Naive thymus-derived CD8-positive, alpha-beta T cell (primary cell): ENCODE results near the gene KIRREL3. TPM values are rescaled to one million over a fixed set of nuclear protein-coding genes. Genes with fewer than 3 reads are reported as not detected.

Experiments
- ATAC-seq, 2 donors: fragments of 150-1000 bp; cut with Tn5 transposase in 1 of 2; sonication (Bioruptor Pico), chemical (Tn5 transposase) in 1 of 2; 1 replicate in 1 of 2; 2 replicates in 1 of 2; pipeline ENCODE4 v1.10.0; 2021; ENCODE audit warnings: mild to moderate bottlenecking in 2 of 2, moderate library complexity in 2 of 2
- POLR2A ChIA-PET: fragments of 350-600 bp; sonication (Branson Sonifier 250); formaldehyde crosslinking; loops from one replicate; lab custom pipeline; 2021; ENCODE audit warnings: antibody characterized with exemption; lab: Charles Lee
- DNase-seq, 10 donors: peaks; one replicate each; pipeline versions ENCODE4 v3.0.0 to v3.0.0-alpha.2; 2020 to 2022
- H3K27ac Mint-ChIP-seq, 10 donors: one replicate each; pipeline ENCODE4 v1.8.0; 2020 to 2022; ENCODE audit warnings: mild to moderate bottlenecking in 10 of 10, mixed read lengths in 10 of 10, moderate library complexity in 4 of 10, inconsistent platforms in 1 of 10
- H3K27me3 Mint-ChIP-seq, 5 donors: one replicate each; pipeline ENCODE4 v1.8.0; 2021 to 2022; ENCODE audit warnings: mixed read lengths in 5 of 5
- H3K36me3 Mint-ChIP-seq, 3 donors: one replicate each; pipeline ENCODE4 v1.8.0; 2020 to 2022; ENCODE audit warnings: mixed read lengths in 3 of 3, mild to moderate bottlenecking in 2 of 3, inconsistent platforms in 1 of 3
- H3K4me1 Mint-ChIP-seq, 4 donors: one replicate each; pipeline ENCODE4 v1.8.0; 2021 to 2022; ENCODE audit warnings: mixed read lengths in 4 of 4
- H3K4me3 Mint-ChIP-seq, 10 donors: one replicate each; pipeline ENCODE4 v1.8.0; 2020 to 2022; ENCODE audit warnings: mild to moderate bottlenecking in 10 of 10, mixed read lengths in 10 of 10, moderate library complexity in 6 of 10, inconsistent platforms in 1 of 10
- H3K9me3 Mint-ChIP-seq, 9 donors: one replicate each; pipeline ENCODE4 v1.8.0; 2020 to 2022; ENCODE audit warnings: mixed read lengths in 9 of 9, mild to moderate bottlenecking in 3 of 9, inconsistent platforms in 1 of 9, moderate library complexity in 1 of 9
- polyA plus RNA-seq, 3 donors: library from polyadenylated mRNA; unstranded; fragments of 300-500 nt; fragmentation: Illumina TruSeq; gene quantifications; one replicate each; pipeline ENCODE4 v1.2.3, GENCODE V29; 2021
- total RNA-seq, 8 experiments: library from RNA in 2 of 8; stranded (reverse) in 2 of 8; gene quantifications; one replicate each; pipeline ENCODE4 v1.2.3 and lab custom pipeline; 2021 to 2026

The KIRREL3 gene
- total and polyA plus RNA-seq, 5 experiments from 2014 or later = not detected

GRCh38 chr11:126480410-126481302 is 519.9 kb downstream of the KIRREL3 start:
- POLR2A ChIA-PET = interaction anchor here (0.5 to 1.6 kb wide), 2 partner anchors 34 to 177 kb away, joined by 4 read pairs; partner anchors contain the start of gene DCPS
- Mint-ChIP-seq H3K27ac (peak overlapping the region in 8 of 10 donors; percentile 27 to 82 (median 68)), H3K4me1 (peaks cover 7 to 18% (median 14%) of the 10 kb centered on the region in 4 donors), H3K27me3 (peaks cover 0 to 3% (median 0%) of the 10 kb centered on the region in 5 donors), H3K4me3 (peak overlapping the region; percentile 48 to 76 (median 67)), H3K9me3 (no peaks in the 10 kb centered on the region), H3K36me3 (no peaks in the 10 kb centered on the region)
- DNase-seq = peak; percentile 24 to 84 (median 62)
- ATAC-seq = peak; percentile 82 to 88

GRCh38 chr11:126480015-126480409 is 520.6 kb downstream of the KIRREL3 start:
- H3K27ac Mint-ChIP-seq = peak overlapping the region in 2 of 10 donors; percentile 24 to 70
- H3K9me3 Mint-ChIP-seq = no peaks in the 10 kb centered on the region
- POLR2A ChIA-PET = interaction anchor here (1.6 kb wide), 1 partner anchor 176 kb away, joined by 4 read pairs; the partner anchor contains the start of gene DCPS
- no peaks in the 10 kb centered on the region for H3K27me3 Mint-ChIP-seq
- ATAC-seq (no peak), DNase-seq (no peak)
- H3K4me3 Mint-ChIP-seq = peak overlapping the region in 1 of 10 donors; percentile 8
- H3K4me1 Mint-ChIP-seq = peaks cover 7 to 18% (median 14%) of the 10 kb centered on the region in 4 donors
- H3K36me3 Mint-ChIP-seq = no peaks in the 10 kb centered on the region

- no peaks in the 10 kb centered on the region for H3K27me3 Mint-ChIP-seq
- H3K27ac Mint-ChIP-seq = no peak overlapping the region
- no peak overlapping the region for H3K4me3 Mint-ChIP-seq
- no peaks in the 10 kb centered on the region for H3K9me3 Mint-ChIP-seq
- no peak for ATAC-seq
- no peaks in the 10 kb centered on the region for H3K36me3 Mint-ChIP-seq
- peaks cover 7 to 18% (median 14%) of the 10 kb centered on the region in 4 donors for H3K4me1 Mint-ChIP-seq
- POLR2A ChIA-PET = interaction anchor here (1.6 kb wide), 1 partner anchor 175 kb away, joined by 4 read pairs; the partner anchor contains the start of gene DCPS
- peak in 1 of 10 donors; percentile 40 for DNase-seq
Observed at GRCh38 chr11:126479178-126479930, 521.2 kb downstream of the KIRREL3 start.

GRCh38 chr11:126478466-126478865 is 522.1 kb downstream of the KIRREL3 start:
- POLR2A ChIA-PET = no interaction called here
- Mint-ChIP-seq H3K27me3 (no peaks in the 10 kb centered on the region), H3K27ac (peak overlapping the region in 2 of 10 donors; percentile 5 to 17), H3K36me3 (no peaks in the 10 kb centered on the region), H3K4me1 (peaks cover 7 to 18% (median 14%) of the 10 kb centered on the region in 4 donors), H3K9me3 (no peaks in the 10 kb centered on the region), H3K4me3 (no peak overlapping the region)
- ATAC-seq = no peak
- no peak for DNase-seq

- POLR2A ChIA-PET = no interaction called here
- no peak for DNase-seq
- Mint-ChIP-seq H3K27ac (peak overlapping the region in 3 of 10 donors; percentile 15 to 80 (median 61)), H3K27me3 (no peaks in the 10 kb centered on the region), H3K4me1 (peaks cover 7 to 18% (median 14%) of the 10 kb centered on the region in 4 donors), H3K9me3 (no peaks in the 10 kb centered on the region), H3K4me3 (peak overlapping the region in 5 of 10 donors; percentile 22 to 66 (median 58)), H3K36me3 (no peaks in the 10 kb centered on the region)
- ATAC-seq = peak in 1 of 2 donors; percentile 40
Observed at GRCh38 chr11:126477535-126478305, 522.9 kb downstream of the KIRREL3 start.

GRCh38 chr11:126476977-126477376 is 523.6 kb downstream of the KIRREL3 start:
- Mint-ChIP-seq H3K9me3 (no peaks in the 10 kb centered on the region), H3K4me1 (peaks cover 7 to 18% (median 14%) of the 10 kb centered on the region in 4 donors), H3K27ac (peak overlapping the region in 2 of 10 donors; percentile 4 to 50), H3K4me3 (no peak overlapping the region), H3K27me3 (no peaks in the 10 kb centered on the region), H3K36me3 (no peaks in the 10 kb centered on the region)
- no peak for ATAC-seq
- POLR2A ChIA-PET = no interaction called here
- DNase-seq = no peak

GRCh38 chr11:126476266-126476924 is 524.2 kb downstream of the KIRREL3 start:
- ATAC-seq (no peak), DNase-seq (no peak)
- Mint-ChIP-seq H3K4me1 (peaks cover 7 to 18% (median 14%) of the 10 kb centered on the region in 4 donors), H3K9me3 (no peaks in the 10 kb centered on the region), H3K4me3 (no peak overlapping the region), H3K27me3 (no peaks in the 10 kb centered on the region), H3K27ac (no peak overlapping the region), H3K36me3 (no peaks in the 10 kb centered on the region)
- POLR2A ChIA-PET = interaction anchor here (1.1 kb wide), 1 partner anchor 11 kb away, joined by 3 read pairs; no protein-coding TSS in a partner anchor

- no peak overlapping the region for H3K4me3 Mint-ChIP-seq
- H3K9me3 Mint-ChIP-seq = no peaks in the 10 kb centered on the region
- peaks cover 5 to 12% (median 7%) of the 10 kb centered on the region in 4 donors for H3K4me1 Mint-ChIP-seq
- POLR2A ChIA-PET = interaction anchor here (1.1 kb wide), 1 partner anchor 13 kb away, joined by 3 read pairs; no protein-coding TSS in a partner anchor
- H3K36me3 Mint-ChIP-seq = no peaks in the 10 kb centered on the region
- no peaks in the 10 kb centered on the region for H3K27me3 Mint-ChIP-seq
- no peak for ATAC-seq
- peak overlapping the region in 1 of 10 donors; percentile 62 for H3K27ac Mint-ChIP-seq
- no peak for DNase-seq
Observed at GRCh38 chr11:126475014-126475991, 525.3 kb downstream of the KIRREL3 start.

GRCh38 chr11:126474220-126474619 is 526.4 kb downstream of the KIRREL3 start:
- Mint-ChIP-seq H3K27me3 (no peaks in the 10 kb centered on the region), H3K9me3 (no peaks in the 10 kb centered on the region), H3K36me3 (no peaks in the 10 kb centered on the region), H3K27ac (no peak overlapping the region), H3K4me3 (no peak overlapping the region), H3K4me1 (peaks cover 2 to 7% (median 5%) of the 10 kb centered on the region in 4 donors)
- POLR2A ChIA-PET = no interaction called here
- no peak for ATAC-seq
- DNase-seq = no peak

GRCh38 chr11:126473269-126473668 is 527.3 kb downstream of the KIRREL3 start:
- Mint-ChIP-seq H3K27me3 (no peaks in the 10 kb centered on the region), H3K27ac (no peak overlapping the region), H3K36me3 (no peaks in the 10 kb centered on the region), H3K9me3 (no peaks in the 10 kb centered on the region), H3K4me3 (no peak overlapping the region), H3K4me1 (peaks cover 2 to 5% (median 3%) of the 10 kb centered on the region in 4 donors)
- ATAC-seq (no peak), DNase-seq (no peak)
- POLR2A ChIA-PET = no interaction called here
